Measurements from ENCODE around the gene SFT2D2. TPM values are rescaled to one million over a fixed set of nuclear protein-coding genes. Genes with fewer than 3 reads are reported as not detected.

Gene SFT2D2
- total RNA-seq, 3 donors from 2014 or later: 39.3 to 70.4 (median 42.2) TPM

GRCh38 chr1:168279253-168279652 is 53.4 kb downstream of the SFT2D2 start:
- intact Hi-C loops (cut with DNase I; ENCODE audit: low total_unique reads): no loop called here
- Histone ChIP-seq H3K27me3 (no peaks in the 10 kb centered on the region), H3K36me3 (no peaks in the 10 kb centered on the region), H3K4me1 (no peaks in the 10 kb centered on the region), H3K9me3 (peaks cover 0 to 4% of the 10 kb centered on the region in 2 donors), H3K27ac (no peak overlapping the region), H3K4me3 (no peak overlapping the region)
- TF ChIP-seq POLR2A (IDR thresholded peaks at IDR 0.05) (no peak), POLR2AphosphoS5 (IDR thresholded peaks at IDR 0.05) (no peak)
- TF ChIP-seq, protein P1, sequence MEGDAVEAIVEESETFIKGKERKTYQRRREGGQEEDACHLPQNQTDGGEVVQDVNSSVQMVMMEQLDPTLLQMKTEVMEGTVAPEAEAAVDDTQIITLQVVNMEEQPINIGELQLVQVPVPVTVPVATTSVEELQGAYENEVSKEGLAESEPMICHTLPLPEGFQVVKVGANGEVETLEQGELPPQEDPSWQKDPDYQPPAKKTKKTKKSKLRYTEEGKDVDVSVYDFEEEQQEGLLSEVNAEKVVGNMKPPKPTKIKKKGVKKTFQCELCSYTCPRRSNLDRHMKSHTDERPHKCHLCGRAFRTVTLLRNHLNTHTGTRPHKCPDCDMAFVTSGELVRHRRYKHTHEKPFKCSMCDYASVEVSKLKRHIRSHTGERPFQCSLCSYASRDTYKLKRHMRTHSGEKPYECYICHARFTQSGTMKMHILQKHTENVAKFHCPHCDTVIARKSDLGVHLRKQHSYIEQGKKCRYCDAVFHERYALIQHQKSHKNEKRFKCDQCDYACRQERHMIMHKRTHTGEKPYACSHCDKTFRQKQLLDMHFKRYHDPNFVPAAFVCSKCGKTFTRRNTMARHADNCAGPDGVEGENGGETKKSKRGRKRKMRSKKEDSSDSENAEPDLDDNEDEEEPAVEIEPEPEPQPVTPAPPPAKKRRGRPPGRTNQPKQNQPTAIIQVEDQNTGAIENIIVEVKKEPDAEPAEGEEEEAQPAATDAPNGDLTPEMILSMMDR (IDR thresholded peaks at IDR 0.05): no peak
- no peak for DNase-seq (ENCODE audit: low spot score in 2 of 2)

DNA sequence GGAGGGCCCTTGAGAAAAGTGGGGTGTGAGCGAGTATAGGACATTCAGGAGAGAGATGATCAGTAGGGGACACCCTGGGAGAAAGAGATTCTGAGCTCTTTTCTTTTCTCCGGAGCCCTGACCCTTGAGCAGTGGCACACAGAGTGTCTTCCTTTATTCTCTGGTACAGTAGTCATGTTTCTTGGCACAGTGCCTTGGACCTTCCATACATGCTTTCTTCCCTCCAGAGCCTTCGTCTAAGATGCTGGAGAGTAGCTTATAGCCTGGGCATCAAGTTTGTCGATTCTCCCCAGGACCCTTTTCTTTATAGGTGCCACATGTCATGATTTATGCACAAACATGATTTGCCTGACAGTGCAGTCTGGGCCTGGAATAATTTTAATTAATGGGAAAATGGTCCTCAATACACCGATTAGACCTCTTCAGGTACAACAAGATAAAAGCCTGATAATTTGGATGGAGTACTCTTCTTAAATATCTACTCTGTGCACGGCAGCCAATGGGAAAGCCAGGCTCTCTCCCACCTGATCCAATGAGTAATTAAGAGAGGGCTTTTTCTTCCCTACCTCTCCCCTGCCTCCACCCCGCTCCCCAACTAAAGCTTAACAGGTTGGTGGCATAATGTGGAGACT is 54.6 kb downstream of the SFT2D2 start, which contains the start of gene TBX19:
Gene TBX19 (plus strand): TSS at position 582 of the 632 bp plus-strand sequence. CDS start 214 bp downstream, outside the sequence.
- no peaks in the 10 kb centered on the region for H3K4me1 ChIP-seq
- H3K4me3 ChIP-seq: no peak within 1 kb of the TSS
- TF ChIP-seq POLR2A (IDR thresholded peaks at IDR 0.05): no peak
- TF ChIP-seq, protein P1 (IDR thresholded peaks at IDR 0.05): no peak
- no peak for TF ChIP-seq POLR2AphosphoS5 (IDR thresholded peaks at IDR 0.05)
- no peaks in the 10 kb centered on the region for H3K36me3 ChIP-seq
- H3K27ac ChIP-seq: no peak within 1 kb of the TSS
- no peak for DNase-seq (ENCODE audit: low spot score in 2 of 2)
- no peaks in the 10 kb centered on the region for H3K27me3 ChIP-seq
- H3K9me3 ChIP-seq: peaks cover 0 to 4% of the 10 kb centered on the region in 2 donors
- intact Hi-C loops (cut with DNase I; ENCODE audit: low total_unique reads): no loop called here

DNA sequence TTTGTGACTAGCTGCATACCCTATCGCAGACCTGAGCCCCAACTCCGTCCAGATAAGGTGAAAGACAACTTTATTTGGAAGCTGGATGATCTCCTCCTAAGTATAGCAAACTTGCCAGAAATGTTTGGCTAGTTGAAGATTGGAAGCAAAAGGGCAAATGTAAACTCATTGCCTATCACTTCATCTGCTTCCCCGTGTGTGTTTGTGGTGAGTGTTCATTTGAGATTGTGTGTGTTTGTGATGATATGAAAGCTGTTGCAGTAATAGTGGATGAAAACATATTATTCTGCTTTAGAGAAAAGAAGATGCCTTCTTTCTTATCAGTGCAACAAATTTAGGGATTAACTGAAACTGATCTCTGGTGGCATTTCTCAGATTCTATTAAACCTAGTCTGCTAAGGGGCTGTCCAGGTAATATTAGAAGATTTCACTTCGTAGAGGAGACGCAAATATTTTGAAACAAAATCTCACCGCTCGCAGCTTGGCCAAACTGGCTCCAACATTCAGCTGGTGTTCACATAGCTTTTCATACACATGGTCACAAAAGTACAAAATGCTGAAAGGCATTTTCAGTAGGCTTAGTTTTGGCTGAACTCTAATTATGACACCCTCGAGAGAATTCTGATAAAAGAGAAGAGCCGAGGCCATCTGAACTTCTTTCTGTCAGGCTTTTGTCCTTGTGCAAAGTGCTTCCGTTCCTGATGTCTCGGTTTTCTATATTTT is 56.0 kb downstream of the SFT2D2 start:
- Histone ChIP-seq H3K9me3 (peaks cover 0 to 4% of the 10 kb centered on the region in 2 donors), H3K4me1 (no peaks in the 10 kb centered on the region), H3K27ac (no peak overlapping the region), H3K27me3 (no peaks in the 10 kb centered on the region), H3K4me3 (no peak overlapping the region), H3K36me3 (no peaks in the 10 kb centered on the region)
- intact Hi-C loops (cut with DNase I; ENCODE audit: low total_unique reads): no loop called here
- TF ChIP-seq POLR2A (IDR thresholded peaks at IDR 0.05) (no peak), POLR2AphosphoS5 (IDR thresholded peaks at IDR 0.05) (no peak)
- TF ChIP-seq, protein P1 (IDR thresholded peaks at IDR 0.05): no peak
- DNase-seq (ENCODE audit: low spot score in 2 of 2): no peak

- Histone ChIP-seq H3K36me3 (no peaks in the 10 kb centered on the region), H3K27ac (no peak overlapping the region), H3K4me1 (no peaks in the 10 kb centered on the region), H3K9me3 (no peaks in the 10 kb centered on the region), H3K4me3 (no peak overlapping the region), H3K27me3 (no peaks in the 10 kb centered on the region)
- no peak for DNase-seq (ENCODE audit: low spot score in 2 of 2)
- intact Hi-C loops (cut with DNase I; ENCODE audit: low total_unique reads): no loop called here
- TF ChIP-seq POLR2AphosphoS5 (IDR thresholded peaks at IDR 0.05) (no peak), POLR2A (IDR thresholded peaks at IDR 0.05) (no peak)
- TF ChIP-seq, protein P1 (IDR thresholded peaks at IDR 0.05): no peak
These were observed 59.7 kb downstream of the SFT2D2 start for GRCh38 chr1:168285521-168285790.
